ENCODE measurements around the gene VCAN.

Gene VCAN

GRCh38 chr5:83469075-83469474 is 2.5 kb upstream of the VCAN start:
- DNase-seq: no peak

- peak; percentile 32 for DNase-seq
These were observed 779 bp upstream of the VCAN start for GRCh38 chr5:83470526-83471404.

GRCh38 chr5:83472213-83472507 is 616 bp downstream of the VCAN start:
- no peak for DNase-seq

- DNase-seq: peak; percentile 53
These were observed 1.2 kb downstream of the VCAN start for GRCh38 chr5:83472508-83473345.

GRCh38 chr5:83473346-83474160 is 2.0 kb downstream of the VCAN start:
- DNase-seq: peak; percentile 87

- peak; percentile 85 for DNase-seq
These were observed 2.7 kb downstream of the VCAN start for GRCh38 chr5:83474161-83474796.

- DNase-seq: peak; percentile 16
These were observed 3.4 kb downstream of the VCAN start for GRCh38 chr5:83474991-83475390.

GRCh38 chr5:83475391-83475863 is 3.9 kb downstream of the VCAN start:
- no peak for DNase-seq

GRCh38 chr5:83475935-83476814 is 4.6 kb downstream of the VCAN start:
- no peak for DNase-seq

GRCh38 chr5:83482961-83483360 is 11.4 kb downstream of the VCAN start:
- no peak for DNase-seq

GRCh38 chr5:83484294-83484693 is 12.8 kb downstream of the VCAN start:
- no peak for DNase-seq

- no peak for DNase-seq
These were observed 14.3 kb downstream of the VCAN start for GRCh38 chr5:83485842-83486241.

- no peak for DNase-seq
These were observed 15.6 kb downstream of the VCAN start for GRCh38 chr5:83487155-83487554.

- no peak for DNase-seq
These were observed 16.7 kb downstream of the VCAN start for GRCh38 chr5:83488271-83488670.

- no peak for DNase-seq
These were observed 17.3 kb downstream of the VCAN start for GRCh38 chr5:83488821-83489220.

- no peak for DNase-seq
These were observed 18.7 kb downstream of the VCAN start for GRCh38 chr5:83490203-83490602.

GRCh38 chr5:83492331-83492730 is 20.8 kb downstream of the VCAN start:
- DNase-seq: no peak

- DNase-seq: no peak
These were observed 22.1 kb downstream of the VCAN start for GRCh38 chr5:83493644-83494043.

GRCh38 chr5:83494087-83494620 is 22.6 kb downstream of the VCAN start:
- DNase-seq: no peak

- no peak for DNase-seq
These were observed 23.1 kb downstream of the VCAN start for GRCh38 chr5:83494666-83495065.

GRCh38 chr5:83496626-83497025 is 25.1 kb downstream of the VCAN start:
- no peak for DNase-seq
